Naive B cell (primary cell): ENCODE data around the gene MMP25. TPM values are rescaled to one million over a fixed set of nuclear protein-coding genes. Genes with fewer than 3 reads are reported as not detected.
"Not testable (repeated sequence)": the region's sequence is repeated elsewhere in the genome, so short reads cannot be mapped to it uniquely, and the experiment has no call there.

ENCODE experiments used
- ATAC-seq, 2 donors: fragments of 150-1000 bp; cut with Tn5 transposase; 2 replicates each; pipeline ENCODE4 v1.10.0; 2021; ENCODE audit warnings: low read depth in 2 of 2, mild to moderate bottlenecking in 2 of 2, moderate library complexity in 2 of 2
- DNase-seq: peaks from one replicate; pipeline ENCODE4 v3.0.0; 2022
- H3K27ac Mint-ChIP-seq, 6 donors: one replicate each; pipeline ENCODE4 v1.8.0; 2020 to 2022; ENCODE audit warnings: mild to moderate bottlenecking in 6 of 6, mixed read lengths in 6 of 6, moderate library complexity in 5 of 6, inconsistent platforms in 2 of 6
- H3K27me3 Mint-ChIP-seq, 3 donors: one replicate each; pipeline ENCODE4 v1.8.0; 2021 to 2022; ENCODE audit warnings: mixed read lengths in 3 of 3, mild to moderate bottlenecking in 1 of 3
- H3K36me3 Mint-ChIP-seq, 2 donors: one replicate each; pipeline ENCODE4 v1.8.0; 2020 to 2022; ENCODE audit warnings: mixed read lengths in 2 of 2, inconsistent platforms in 1 of 2, mild to moderate bottlenecking in 1 of 2
- H3K4me1 Mint-ChIP-seq, 3 donors: one replicate each; pipeline ENCODE4 v1.8.0; 2020 to 2022; ENCODE audit warnings: mixed read lengths in 3 of 3, inconsistent platforms in 1 of 3, mild to moderate bottlenecking in 1 of 3, moderate library complexity in 1 of 3
- H3K4me3 Mint-ChIP-seq, 8 donors: one replicate each; pipeline ENCODE4 v1.8.0; 2020 to 2022; ENCODE audit warnings: mild to moderate bottlenecking in 8 of 8, mixed read lengths in 8 of 8, moderate library complexity in 8 of 8, inconsistent platforms in 2 of 8
- H3K9me3 Mint-ChIP-seq, 7 donors: one replicate each; pipeline ENCODE4 v1.8.0; 2020 to 2022; ENCODE audit warnings: mixed read lengths in 7 of 7, mild to moderate bottlenecking in 5 of 7, inconsistent platforms in 2 of 7, moderate library complexity in 1 of 7
- polyA plus RNA-seq, 6 donors: library from polyadenylated mRNA; unstranded; fragments of 300-500 nt; fragmentation: Illumina TruSeq; gene quantifications; one replicate each; pipeline ENCODE4 v1.2.3, GENCODE V29; 2021; ENCODE audit warnings: low read depth in 6 of 6

Gene MMP25
- polyA plus RNA-seq, 6 donors from 2014 or later = 0.29 to 0.55 TPM; not detected in 4

GRCh38 chr16:3066440-3066748 is 20.0 kb downstream of the MMP25 start:
- no peaks in the 10 kb centered on the region for H3K36me3 Mint-ChIP-seq
- no peak overlapping the region for H3K4me3 Mint-ChIP-seq
- DNase-seq = no peak
- H3K4me1 Mint-ChIP-seq = peaks cover 3 to 9% (median 4%) of the 10 kb centered on the region in 3 donors
- H3K9me3 Mint-ChIP-seq = no peaks in the 10 kb centered on the region
- H3K27me3 Mint-ChIP-seq = peaks cover 0 to 14% (median 0%) of the 10 kb centered on the region in 3 donors
- H3K27ac Mint-ChIP-seq = no peak overlapping the region
- ATAC-seq = no peak

- peaks cover 10 to 20% (median 12%) of the 10 kb centered on the region in 3 donors for H3K4me1 Mint-ChIP-seq
- DNase-seq = no peak
- H3K27ac Mint-ChIP-seq = no peak overlapping the region
- H3K36me3 Mint-ChIP-seq = no peaks in the 10 kb centered on the region
- peaks cover 0 to 9% (median 0%) of the 10 kb centered on the region in 3 donors for H3K27me3 Mint-ChIP-seq
- no peak overlapping the region for H3K4me3 Mint-ChIP-seq
- ATAC-seq = no peak
- H3K9me3 Mint-ChIP-seq = no peaks in the 10 kb centered on the region
These were observed 22.1 kb downstream of the MMP25 start for GRCh38 chr16:3068487-3068886.

- H3K27ac Mint-ChIP-seq, H3K36me3 Mint-ChIP-seq, H3K4me3 Mint-ChIP-seq, ATAC-seq, H3K9me3 Mint-ChIP-seq, DNase-seq: not testable (repeated sequence)
- H3K4me1 Mint-ChIP-seq = peaks cover 17 to 27% (median 19%) of the 10 kb centered on the region in 3 donors
- H3K27me3 Mint-ChIP-seq = peaks cover 0 to 15% (median 0%) of the 10 kb centered on the region in 3 donors
These were observed 22.8 kb downstream of the MMP25 start for GRCh38 chr16:3069146-3069545.

GRCh38 chr16:3070608-3071111 is 24.3 kb downstream of the MMP25 start:
- DNase-seq = no peak
- no peaks in the 10 kb centered on the region for H3K36me3 Mint-ChIP-seq
- H3K4me3 Mint-ChIP-seq = no peak overlapping the region
- H3K4me1 Mint-ChIP-seq = peaks cover 26 to 42% (median 33%) of the 10 kb centered on the region in 3 donors
- peaks cover 0 to 10% (median 0%) of the 10 kb centered on the region in 3 donors for H3K27me3 Mint-ChIP-seq
- no peak for ATAC-seq
- no peak overlapping the region for H3K27ac Mint-ChIP-seq
- no peaks in the 10 kb centered on the region for H3K9me3 Mint-ChIP-seq

GRCh38 chr16:3071655-3072054 is 25.3 kb downstream of the MMP25 start:
- peak overlapping the region in 1 of 8 donors; percentile 61 for H3K4me3 Mint-ChIP-seq
- ATAC-seq (no peak), DNase-seq (no peak)
- peaks cover 26 to 52% (median 33%) of the 10 kb centered on the region in 3 donors for H3K4me1 Mint-ChIP-seq
- H3K36me3 Mint-ChIP-seq = no peaks in the 10 kb centered on the region
- H3K27ac Mint-ChIP-seq = no peak overlapping the region
- peaks cover 0 to 9% (median 0%) of the 10 kb centered on the region in 3 donors for H3K27me3 Mint-ChIP-seq
- H3K9me3 Mint-ChIP-seq = peaks cover 0 to 2% (median 0%) of the 10 kb centered on the region in 7 donors

- not testable (repeated sequence) for DNase-seq, H3K36me3 Mint-ChIP-seq, H3K27me3 Mint-ChIP-seq, H3K9me3 Mint-ChIP-seq, H3K4me3 Mint-ChIP-seq, ATAC-seq, H3K27ac Mint-ChIP-seq
- peaks cover 26 to 56% (median 33%) of the 10 kb centered on the region in 3 donors for H3K4me1 Mint-ChIP-seq
These were observed 25.8 kb downstream of the MMP25 start for GRCh38 chr16:3072148-3072547.

- H3K27ac Mint-ChIP-seq, DNase-seq, ATAC-seq, H3K36me3 Mint-ChIP-seq, H3K27me3 Mint-ChIP-seq: not testable (repeated sequence)
- H3K9me3 Mint-ChIP-seq = peaks cover 0 to 12% (median 0%) of the 10 kb centered on the region in 7 donors
- peaks cover 26 to 52% (median 33%) of the 10 kb centered on the region in 3 donors for H3K4me1 Mint-ChIP-seq
- peak overlapping the region in 2 of 8 donors; percentile 41 to 58 for H3K4me3 Mint-ChIP-seq
These were observed 26.4 kb downstream of the MMP25 start for GRCh38 chr16:3072576-3073263.

- peaks cover 0 to 12% (median 2%) of the 10 kb centered on the region in 7 donors for H3K9me3 Mint-ChIP-seq
- peak overlapping the region in 1 of 6 donors; percentile 18 for H3K27ac Mint-ChIP-seq
- peaks cover 0 to 9% (median 0%) of the 10 kb centered on the region in 3 donors for H3K27me3 Mint-ChIP-seq
- ATAC-seq = no peak
- H3K4me1 Mint-ChIP-seq = peaks cover 26 to 50% (median 33%) of the 10 kb centered on the region in 3 donors
- H3K4me3 Mint-ChIP-seq = peak overlapping the region in 4 of 8 donors; percentile 19 to 77 (median 42)
- peaks cover 0 to 6% of the 10 kb centered on the region in 2 donors for H3K36me3 Mint-ChIP-seq
- DNase-seq = no peak
These were observed 27.1 kb downstream of the MMP25 start for GRCh38 chr16:3073448-3073847.

- Mint-ChIP-seq H3K27ac (peak overlapping the region in 4 of 6 donors; percentile 80 to 90 (median 87)), H3K4me1 (peaks cover 26 to 50% (median 33%) of the 10 kb centered on the region in 3 donors), H3K9me3 (peaks cover 0 to 12% (median 2%) of the 10 kb centered on the region in 7 donors), H3K27me3 (peaks cover 0 to 9% (median 6%) of the 10 kb centered on the region in 3 donors), H3K4me3 (peak overlapping the region; percentile 2 to 85 (median 78)), H3K36me3 (peaks cover 0 to 6% of the 10 kb centered on the region in 2 donors)
- DNase-seq = peak; percentile 46
- peak; percentile 98 for ATAC-seq
These were observed 28.6 kb downstream of the MMP25 start for GRCh38 chr16:3074860-3075522.

- peak overlapping the region in 2 of 6 donors; percentile 19 to 29 for H3K27ac Mint-ChIP-seq
- H3K36me3 Mint-ChIP-seq = peaks cover 0 to 6% of the 10 kb centered on the region in 2 donors
- H3K4me3 Mint-ChIP-seq = peak overlapping the region in 6 of 8 donors; percentile 12 to 84 (median 78)
- peaks cover 0 to 12% (median 2%) of the 10 kb centered on the region in 7 donors for H3K9me3 Mint-ChIP-seq
- ATAC-seq (no peak), DNase-seq (no peak)
- peaks cover 26 to 50% (median 33%) of the 10 kb centered on the region in 3 donors for H3K4me1 Mint-ChIP-seq
- H3K27me3 Mint-ChIP-seq = peaks cover 0 to 9% (median 6%) of the 10 kb centered on the region in 3 donors
These were observed 29.2 kb downstream of the MMP25 start for GRCh38 chr16:3075523-3075915.

- not testable (repeated sequence) for H3K36me3 Mint-ChIP-seq, DNase-seq, H3K27me3 Mint-ChIP-seq, H3K27ac Mint-ChIP-seq, ATAC-seq
- Mint-ChIP-seq H3K9me3 (peaks cover 0 to 12% (median 2%) of the 10 kb centered on the region in 7 donors), H3K4me3 (peak overlapping the region in 3 of 8 donors; percentile 9 to 77 (median 37)), H3K4me1 (peaks cover 26 to 50% (median 33%) of the 10 kb centered on the region in 3 donors)
These were observed 29.6 kb downstream of the MMP25 start for GRCh38 chr16:3075946-3076345.

GRCh38 chr16:3076577-3076976 is 30.2 kb downstream of the MMP25 start:
- Mint-ChIP-seq H3K27ac (no peak overlapping the region), H3K4me1 (peaks cover 25 to 47% (median 29%) of the 10 kb centered on the region in 3 donors)

GRCh38 chr16:3080024-3080423 is 33.7 kb downstream of the MMP25 start:
- DNase-seq (no peak), ATAC-seq (no peak)
- Mint-ChIP-seq H3K27me3 (peaks cover 0 to 17% (median 0%) of the 10 kb centered on the region in 3 donors), H3K4me1 (peaks cover 6 to 22% (median 7%) of the 10 kb centered on the region in 3 donors), H3K4me3 (no peak overlapping the region), H3K9me3 (peaks cover 0 to 12% (median 2%) of the 10 kb centered on the region in 7 donors), H3K27ac (no peak overlapping the region), H3K36me3 (peaks cover 0 to 6% of the 10 kb centered on the region in 2 donors)

More at GRCh38 chr16:3076577-3076976, 30.2 kb downstream of the MMP25 start:
- ATAC-seq (no peak), DNase-seq (no peak)
- Mint-ChIP-seq H3K27me3 (peaks cover 0 to 10% (median 9%) of the 10 kb centered on the region in 3 donors), H3K9me3 (peaks cover 0 to 12% (median 2%) of the 10 kb centered on the region in 7 donors), H3K36me3 (peaks cover 0 to 6% of the 10 kb centered on the region in 2 donors), H3K4me3 (peak overlapping the region in 3 of 8 donors; percentile 37 to 69 (median 45))
